B cell (primary cell): ENCODE results near the gene SFXN4. TPM values are rescaled to one million over a fixed set of nuclear protein-coding genes. Genes with fewer than 3 reads are reported as not detected.
A peak's percentile ranks its signal among the peaks of the same experiment; 100 is the strongest.

Experiments used
- ATAC-seq: fragments of 200-7000 bp; cut with Tn5 transposase; one replicate; pipeline ENCODE4 v1.10.0; 2021; ENCODE audit warnings: low read depth, mild to moderate bottlenecking, moderate number of reproducible peaks, moderate library complexity
- CTCF ChIA-PET: fragments of 350-600 bp; sonication (Branson Sonifier 250); formaldehyde crosslinking; loops from one replicate; lab custom pipeline; 2021; ENCODE audit warnings: antibody characterized with exemption, inconsistent platforms; lab: Charles Lee
- POLR2A ChIA-PET: fragments of 350-600 bp; sonication (Branson Sonifier 250); formaldehyde crosslinking; loops from one replicate; lab custom pipeline; 2021; ENCODE audit warnings: antibody characterized with exemption; lab: Charles Lee
- DNase-seq: peaks from one replicate; pipeline ENCODE4 v3.0.0; 2013
- H2AFZ ChIP-seq: 2 replicates; pipeline ENCODE4 v1.6.1; 2012; ENCODE audit warnings: mild to moderate bottlenecking, low read depth, low read length; ENCODE audit not compliant: insufficient read depth, poor library complexity, severe bottlenecking
- H3K27ac ChIP-seq, 2 donors: 1 replicate in 1 of 2; 2 replicates in 1 of 2; pipeline ENCODE4 v1.5.1; 2012 to 2013; ENCODE audit warnings: low read length in 2 of 2, mild to moderate bottlenecking in 2 of 2, moderate library complexity in 1 of 2
- H3K27me3 ChIP-seq, 4 experiments: fragments of 200-600 bp in 1 of 4; sonication (generic) in 1 of 4; replicated peaks in 1 of 4; 1 replicate in 2 of 4; 2 replicates in 2 of 4; pipeline versions ENCODE4 v1.6.1 to v1.7.0; 2013 to 2016; ENCODE audit warnings: low read length in 3 of 4, mild to moderate bottlenecking in 2 of 4, mixed read lengths in 1 of 4, moderate library complexity in 1 of 4; ENCODE audit not compliant: insufficient read depth in 4 of 4, control insufficient read depth in 3 of 4; ENCODE audit errors: control extremely low read depth in 1 of 4
- H3K36me3 ChIP-seq, 2 experiments: replicated peaks in 1 of 2; 1 replicate in 1 of 2; 2 replicates in 1 of 2; pipeline versions ENCODE4 v1.6.1 to v1.7.1; 2013; ENCODE audit warnings: low read length in 1 of 2; ENCODE audit not compliant: insufficient read depth in 2 of 2, control insufficient read depth in 1 of 2; ENCODE audit errors: control extremely low read depth in 1 of 2, extremely low read depth in 1 of 2
- H3K4me1 ChIP-seq, 2 donors: fragments of 200-600 bp in 1 of 2; sonication (generic) in 1 of 2; 1 replicate in 1 of 2; 2 replicates in 1 of 2; pipeline versions ENCODE4 v1.5.1 to v1.6.1; 2013 to 2017; ENCODE audit warnings: low read length in 2 of 2; ENCODE audit not compliant: control insufficient read depth in 2 of 2, insufficient read depth in 2 of 2
- H3K4me2 ChIP-seq: replicated peaks from 2 replicates; pipeline ENCODE3; 2012; ENCODE audit warnings: mild to moderate bottlenecking, low read depth, low read length; ENCODE audit not compliant: poor library complexity, severe bottlenecking
- H3K4me3 ChIP-seq, 5 experiments: fragments of 200-600 bp in 1 of 5; sonication (generic) in 1 of 5; 1 replicate in 3 of 5; 2 replicates in 2 of 5; pipeline versions ENCODE4 v1.5.1 to v1.7.0; 2011 to 2016; ENCODE audit warnings: low read length in 4 of 5, mild to moderate bottlenecking in 4 of 5, low read depth in 2 of 5, control low read depth in 1 of 5, moderate library complexity in 1 of 5; ENCODE audit not compliant: insufficient read depth in 1 of 5; ENCODE audit errors: control extremely low read depth in 1 of 5, extremely low read depth in 1 of 5
- H3K79me2 ChIP-seq: fragments of 200-600 bp; sonication (generic); one replicate; pipeline ENCODE4 v1.6.0; 2016; ENCODE audit warnings: low read length; ENCODE audit not compliant: control insufficient read depth, insufficient read depth
- H3K9ac ChIP-seq: fragments of 200-600 bp; sonication (generic); 2 replicates; pipeline ENCODE4 v1.6.1; 2017; ENCODE audit warnings: mild to moderate bottlenecking, low read length, moderate library complexity
- H3K9me3 ChIP-seq, 3 donors: one replicate each; pipeline versions ENCODE4 v1.6.1 to v1.7.1; 2013; ENCODE audit warnings: low read length in 2 of 3; ENCODE audit not compliant: control insufficient read depth in 2 of 3, insufficient read depth in 1 of 3; ENCODE audit errors: control extremely low read depth in 1 of 3
- H4K20me1 ChIP-seq: 2 replicates; pipeline ENCODE4 v1.6.0; 2012; ENCODE audit warnings: mild to moderate bottlenecking, low read length; ENCODE audit not compliant: insufficient read depth, control insufficient read depth, poor library complexity, severe bottlenecking
- H3K27ac Mint-ChIP-seq: one replicate; pipeline ENCODE4 v1.8.0; 2021; ENCODE audit warnings: mixed read lengths
- H3K27me3 Mint-ChIP-seq: one replicate; pipeline ENCODE4 v1.8.0; 2021; ENCODE audit warnings: mixed read lengths
- H3K4me1 Mint-ChIP-seq: one replicate; pipeline ENCODE4 v1.8.0; 2021; ENCODE audit warnings: mixed read lengths
- H3K4me3 Mint-ChIP-seq: one replicate; pipeline ENCODE4 v1.8.0; 2021; ENCODE audit warnings: mixed read lengths
- H3K9me3 Mint-ChIP-seq: one replicate; pipeline ENCODE4 v1.8.0; 2022; ENCODE audit warnings: mixed read lengths; ENCODE audit not compliant: insufficient read depth
- CTCF ChIP-seq: fragments of 200-600 bp; IDR thresholded peaks from one replicate; pipeline ENCODE4 v1.8.0; 2022; ENCODE audit warnings: antibody characterized with exemption, mild to moderate bottlenecking
- EZH2 ChIP-seq: IDR thresholded peaks from 2 replicates; pipeline ENCODE4 v1.6.1; 2012; ENCODE audit warnings: borderline replicate concordance, low read depth, mild to moderate bottlenecking, moderate library complexity, low read length; ENCODE audit not compliant: insufficient read depth, poor library complexity, severe bottlenecking
- WGBS: methylation state at CpG from one replicate; pipeline ENCODE4 v1.1.5; 2013; ENCODE audit warnings: missing lambda C conversion rate; ENCODE audit not compliant: insufficient coverage; 5-methylcytosine and 5-hydroxymethylcytosine counted together
- intact Hi-C: fragments of 100-400 bp; cut with micrococcal nuclease; formaldehyde crosslinking; loops from one replicate; pipeline ENCODE4 v1.10.0; 2022
- polyA plus RNA-seq: library from polyadenylated mRNA; depleted of rRNA; stranded (reverse); fragments of >200 nt; gene quantifications from 2 replicates; pipeline ENCODE4 v1.2.3, GENCODE V29; 2012
- total RNA-seq, 2 donors: library from RNA; stranded (reverse); fragments of 120-200 nt in 1 of 2; gene quantifications; 1 replicate in 1 of 2; 2 replicates in 1 of 2; pipeline versions ENCODE4 v1.2.3 to v1.2.4, GENCODE V29; 2013 to 2022

The SFXN4 gene
- total and polyA plus RNA-seq, 2 donors (not counting 1 experiment from before 2014, with no cell fraction given), result 9.8 to 15.4 TPM

DNA sequence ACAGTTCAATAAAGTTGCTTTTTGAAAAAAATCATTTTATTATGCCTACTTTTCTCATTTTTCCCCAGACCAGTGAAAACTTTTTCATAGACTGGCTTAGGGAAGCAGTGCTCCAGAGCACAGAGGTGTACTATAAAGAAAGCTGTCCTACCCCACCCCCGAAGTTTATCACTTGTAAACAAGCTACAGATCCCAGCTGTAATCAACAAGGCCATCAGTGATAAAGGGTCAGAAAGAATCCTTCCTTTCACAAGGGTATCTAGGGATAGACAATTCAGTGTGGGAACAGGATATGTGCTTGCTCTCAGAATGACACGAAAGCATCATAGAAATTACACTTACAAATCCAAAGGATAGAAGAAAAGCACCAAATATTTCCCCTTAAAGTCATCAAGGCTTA is 8.6 kb upstream of the SFXN4 start:
- Histone ChIP-seq H3K4me2 (no peak overlapping the region), H3K27ac (no peak overlapping the region), H2AFZ (no peak overlapping the region), H3K79me2 (peaks cover 33% of the 10 kb centered on the region), H4K20me1 (peaks cover 6% of the 10 kb centered on the region), H3K9ac (no peak overlapping the region), H3K4me1 (peaks cover 10 to 12% of the 10 kb centered on the region in 2 donors), H3K4me3 (no peak overlapping the region), H3K36me3 (peaks cover 12 to 41% of the 10 kb centered on the region in 2 experiments), H3K9me3 (no peaks in the 10 kb centered on the region), H3K27me3 (no peaks in the 10 kb centered on the region)
- H3K9me3 Mint-ChIP-seq, result no peaks in the 10 kb centered on the region
- peaks cover 27% of the 10 kb centered on the region for H3K4me1 Mint-ChIP-seq
- ATAC-seq (no peak), DNase-seq (no peak)
- H3K27me3 Mint-ChIP-seq, result no peaks in the 10 kb centered on the region
- TF ChIP-seq EZH2, result no peak
- no peak for TF ChIP-seq CTCF
- no peak overlapping the region for H3K4me3 Mint-ChIP-seq
- ChIA-PET CTCF (no interaction called here), POLR2A (no interaction called here)
- no peak overlapping the region for H3K27ac Mint-ChIP-seq
- intact Hi-C loops, result no loop called here
- 100% methylated on average over 1 of the region's 2 CpGs for WGBS

GRCh38 chr10:119167041-119167440 is 1.5 kb upstream of the SFXN4 start:
- intact Hi-C loops, result loop anchor here (5.0 kb wide), 2 partner anchors 105 to 415 kb away; partner anchors contain the start of gene CACUL1
- ATAC-seq (no peak), DNase-seq (no peak)
- Mint-ChIP-seq H3K27ac (peak overlapping the region; percentile 93), H3K4me1 (peaks cover 20% of the 10 kb centered on the region), H3K4me3 (peak overlapping the region; percentile 96), H3K9me3 (no peaks in the 10 kb centered on the region), H3K27me3 (no peaks in the 10 kb centered on the region)
- peaks cover 7 to 19% of the 10 kb centered on the region in 2 donors for H3K4me1 ChIP-seq
- peaks cover 8 to 30% of the 10 kb centered on the region in 2 experiments for H3K36me3 ChIP-seq
- ChIA-PET CTCF (interaction anchor here (0.8 to 1.9 kb wide), 3 partner anchors 10 to 322 kb away, joined by 3 to 6 read pairs (median 3); no protein-coding TSS in a partner anchor), POLR2A (interaction anchor here (0.7 kb wide), 1 partner anchor 241 kb away, joined by 3 read pairs; no protein-coding TSS in a partner anchor)
- no peak overlapping the region for H3K4me3 ChIP-seq
- no peaks in the 10 kb centered on the region for H3K79me2 ChIP-seq
- no peak overlapping the region for H2AFZ ChIP-seq
- no peak overlapping the region for H3K4me2 ChIP-seq
- no peak overlapping the region for H3K27ac ChIP-seq
- WGBS, result 83% methylated on average over 7 of the region's 8 CpGs
- no peaks in the 10 kb centered on the region for H3K9me3 ChIP-seq
- no peaks in the 10 kb centered on the region for H3K27me3 ChIP-seq
- H4K20me1 ChIP-seq, result no peaks in the 10 kb centered on the region
- no peak overlapping the region for H3K9ac ChIP-seq
- TF ChIP-seq CTCF (no peak), EZH2 (no peak)
